H9 (cell line): ENCODE measurements around the gene ZC3H18. TPM values are rescaled to one million over a fixed set of nuclear protein-coding genes. Genes with fewer than 3 reads are reported as not detected.

Experiments
- DNase-seq: peaks from one replicate; pipeline ENCODE4 v3.0.0-alpha.2; 2017
- H2AFZ ChIP-seq: one replicate; pipeline ENCODE4 v1.6.1; 2013; ENCODE audit warnings: mild to moderate bottlenecking, low read length, control low read depth, moderate library complexity
- H2AK5ac ChIP-seq: 2 replicates; pipeline ENCODE4 v1.6.1; 2013; ENCODE audit warnings: low read length, control low read depth, mixed read lengths; ENCODE audit not compliant: insufficient read length
- H2BK120ac ChIP-seq: one replicate; pipeline ENCODE4 v1.6.1; 2013; ENCODE audit warnings: low read depth, mild to moderate bottlenecking, low read length, control low read depth, inconsistent platforms; ENCODE audit not compliant: poor library complexity, severe bottlenecking
- H2BK12ac ChIP-seq: 2 replicates; pipeline ENCODE4 v1.6.1; 2013; ENCODE audit warnings: low read length, control low read depth, mixed read lengths, low read depth; ENCODE audit not compliant: insufficient read length
- H2BK15ac ChIP-seq: 2 replicates; pipeline ENCODE4 v1.6.1; 2013; ENCODE audit warnings: low read depth, low read length, control low read depth
- H2BK20ac ChIP-seq: one replicate; pipeline ENCODE4 v1.6.1; 2013; ENCODE audit warnings: low read depth, mild to moderate bottlenecking, low read length, control low read depth, inconsistent platforms; ENCODE audit not compliant: poor library complexity, severe bottlenecking
- H2BK5ac ChIP-seq: 2 replicates; pipeline ENCODE4 v1.6.1; 2013; ENCODE audit warnings: low read length, control low read depth, mixed read lengths; ENCODE audit not compliant: insufficient read length
- H3K14ac ChIP-seq: 2 replicates; pipeline ENCODE4 v1.6.1; 2013; ENCODE audit warnings: low read length, control low read depth; ENCODE audit not compliant: insufficient read depth
- H3K18ac ChIP-seq: 2 replicates; pipeline ENCODE4 v1.6.1; 2013; ENCODE audit warnings: low read depth, mild to moderate bottlenecking, mixed read lengths, low read length, control low read depth; ENCODE audit not compliant: insufficient read length
- H3K23ac ChIP-seq: 2 replicates; pipeline ENCODE4 v1.6.1; 2013; ENCODE audit warnings: low read length, control low read depth, mixed read lengths, low read depth; ENCODE audit not compliant: insufficient read length
- H3K23me2 ChIP-seq: 2 replicates; pipeline ENCODE4 v1.6.1; 2013; ENCODE audit warnings: low read depth, mild to moderate bottlenecking, mixed read lengths, low read length, control low read depth; ENCODE audit not compliant: insufficient read length, poor library complexity, severe bottlenecking
- H3K27ac ChIP-seq: 2 replicates; pipeline ENCODE4 v1.5.1; 2013; ENCODE audit warnings: low read length, control low read depth, mixed read lengths, low read depth; ENCODE audit not compliant: insufficient read length
- H3K27me3 ChIP-seq: 2 replicates; pipeline ENCODE4 v1.6.1; 2013; ENCODE audit warnings: low read length, control low read depth, inconsistent platforms; ENCODE audit not compliant: insufficient read depth
- H3K4ac ChIP-seq: 2 replicates; pipeline ENCODE4 v1.6.1; 2013; ENCODE audit warnings: low read depth, mild to moderate bottlenecking, control low read depth, inconsistent platforms, low read length, moderate library complexity
- H3K4me1 ChIP-seq: 2 replicates; pipeline ENCODE4 v1.6.1; 2013; ENCODE audit warnings: low read length, control low read depth, inconsistent platforms; ENCODE audit not compliant: insufficient read depth
- H3K4me2 ChIP-seq: 2 replicates; pipeline ENCODE4 v1.6.1; 2013; ENCODE audit warnings: low read length, control low read depth, mixed read lengths; ENCODE audit not compliant: insufficient read length, insufficient read depth
- H3K56ac ChIP-seq: 2 replicates; pipeline ENCODE4 v1.6.1; 2013; ENCODE audit warnings: low read depth, mild to moderate bottlenecking, mixed read lengths, low read length, control low read depth; ENCODE audit not compliant: insufficient read length
- H3K79me1 ChIP-seq: 2 replicates; pipeline ENCODE4 v1.6.1; 2013; ENCODE audit warnings: low read depth, mild to moderate bottlenecking, moderate library complexity, low read length, control low read depth, inconsistent platforms; ENCODE audit not compliant: insufficient read depth, poor library complexity, severe bottlenecking
- H3K79me2 ChIP-seq: 2 replicates; pipeline ENCODE4 v1.6.1; 2013; ENCODE audit warnings: low read length, control low read depth, inconsistent platforms; ENCODE audit not compliant: insufficient read depth
- H3K9ac ChIP-seq: 2 replicates; pipeline ENCODE4 v1.6.1; 2013; ENCODE audit warnings: low read length, control low read depth, mixed read lengths; ENCODE audit not compliant: insufficient read length; ENCODE audit errors: extremely low read depth
- H3K9me3 ChIP-seq: one replicate; pipeline ENCODE4 v1.6.1; 2013; ENCODE audit warnings: low read depth, low read length, inconsistent platforms; ENCODE audit not compliant: control insufficient read depth
- H3T11ph ChIP-seq: one replicate; pipeline ENCODE4 v1.6.1; 2013; ENCODE audit warnings: mild to moderate bottlenecking, low read length, control low read depth, inconsistent platforms
- H4K20me1 ChIP-seq: one replicate; pipeline ENCODE4 v1.6.1; 2013; ENCODE audit not compliant: control insufficient read depth, insufficient read length, insufficient read depth
- H4K5ac ChIP-seq: 2 replicates; pipeline ENCODE4 v1.6.1; 2013; ENCODE audit warnings: low read depth, mild to moderate bottlenecking, mixed read lengths, low read length, control low read depth; ENCODE audit not compliant: insufficient read length
- H4K8ac ChIP-seq: replicated peaks from 2 replicates; pipeline ENCODE4 v1.6.1; 2013; ENCODE audit warnings: low read length, control low read depth, mixed read lengths, low read depth; ENCODE audit not compliant: insufficient read length
- H4K91ac ChIP-seq: 2 replicates; pipeline ENCODE4 v1.6.1; 2013; ENCODE audit warnings: low read depth, mild to moderate bottlenecking, moderate library complexity, mixed read lengths, low read length, control low read depth; ENCODE audit not compliant: insufficient read length
- H3K27ac Mint-ChIP-seq, 3 experiments: 2 replicates in 2 of 3; 3 replicates in 1 of 3; pipeline ENCODE4 v1.8.0; 2020 to 2021; ENCODE audit warnings: mixed read lengths in 3 of 3, mild to moderate bottlenecking in 1 of 3, moderate library complexity in 1 of 3
- H3K27me3 Mint-ChIP-seq: 2 replicates; pipeline ENCODE4 v1.8.0; 2021; ENCODE audit warnings: low read depth, mild to moderate bottlenecking, moderate library complexity, mixed read lengths
- H3K36me3 Mint-ChIP-seq, 3 experiments: 2 replicates in 2 of 3; 3 replicates in 1 of 3; pipeline ENCODE4 v1.8.0; 2020 to 2021; ENCODE audit warnings: low read depth in 3 of 3, mixed read lengths in 3 of 3; ENCODE audit not compliant: insufficient read depth in 1 of 3
- H3K4me1 Mint-ChIP-seq, 2 experiments: 2 replicates each; pipeline ENCODE4 v1.8.0; 2020; ENCODE audit warnings: mixed read lengths in 2 of 2
- H3K4me3 Mint-ChIP-seq, 2 experiments: 2 replicates in 1 of 2; 3 replicates in 1 of 2; pipeline ENCODE4 v1.8.0; 2020 to 2021; ENCODE audit warnings: mild to moderate bottlenecking in 2 of 2, mixed read lengths in 2 of 2, moderate library complexity in 1 of 2
- H3K9me3 Mint-ChIP-seq, 2 experiments: 2 replicates in 1 of 2; 3 replicates in 1 of 2; pipeline ENCODE4 v1.8.0; 2020; ENCODE audit warnings: mild to moderate bottlenecking in 2 of 2, mixed read lengths in 2 of 2, moderate library complexity in 1 of 2
- CTCF ChIP-seq: fragments of 200-600 bp; sonication (generic); conservative IDR thresholded peaks from 3 replicates; pipeline ENCODE4 v1.8.0; 2021; ENCODE audit warnings: antibody characterized with exemption, mild to moderate bottlenecking
- WGBS: extraction: QIAGEN DNeasy Blood & Tissue Kit; methylation state at CpG from one replicate; pipeline ENCODE4 v1.1.7; 2013; ENCODE audit warnings: missing lambda C conversion rate, low lambda C conversion rate, mixed read lengths; ENCODE audit not compliant: insufficient read length; ENCODE audit errors: extremely low coverage; 5-methylcytosine and 5-hydroxymethylcytosine counted together
- total RNA-seq: library from RNA; stranded (reverse); gene quantifications from 2 replicates; pipeline ENCODE4 v1.2.1, GENCODE V29; 2021

The ZC3H18 gene
- total RNA-seq, 1 experiment from 2014 or later = 69.7 TPM

- no peak overlapping the region for H3K56ac ChIP-seq
- H3K9me3 Mint-ChIP-seq = no peaks in the 10 kb centered on the region; a peak in 1 of 5 replicates
- H3K9ac ChIP-seq = no peak overlapping the region
- H3K4me2 ChIP-seq = no peak overlapping the region
- no peak overlapping the region for H2AK5ac ChIP-seq
- peaks cover 3% of the 10 kb centered on the region for H3K79me1 ChIP-seq
- no peak overlapping the region for H4K8ac ChIP-seq
- no CpG with 5 or more reads among the region's 29 CpGs for WGBS
- H2BK20ac ChIP-seq = no peak overlapping the region
- H4K5ac ChIP-seq = no peak overlapping the region
- H2BK15ac ChIP-seq = no peak overlapping the region
- no peak overlapping the region for H3K27ac ChIP-seq
- H3K23me2 ChIP-seq = peaks cover 17% of the 10 kb centered on the region
- no peaks in the 10 kb centered on the region for H3K27me3 ChIP-seq
- H2BK5ac ChIP-seq = no peak overlapping the region
- H3K4me1 Mint-ChIP-seq = peaks cover 8 to 12% of the 10 kb centered on the region in 2 experiments
- no peaks in the 10 kb centered on the region for H3K79me2 ChIP-seq
- no peak overlapping the region for H2AFZ ChIP-seq
- no peaks in the 10 kb centered on the region for H3K27me3 Mint-ChIP-seq
- no peaks in the 10 kb centered on the region; the same call in 1 of the 2 replicates for H3K4me1 ChIP-seq
- no peak overlapping the region for H3K23ac ChIP-seq
- no peak overlapping the region; a peak in 1 of 5 replicates for H3K4me3 Mint-ChIP-seq
- H3K27ac Mint-ChIP-seq = no peak overlapping the region
- no peak overlapping the region for H3K14ac ChIP-seq
- no peak overlapping the region for H3K18ac ChIP-seq
- H2BK12ac ChIP-seq = no peak overlapping the region
- H3K4ac ChIP-seq = no peak overlapping the region
- no peak for DNase-seq
- no peaks in the 10 kb centered on the region for H4K20me1 ChIP-seq
- peaks cover 10 to 31% (median 29%) of the 10 kb centered on the region in 3 experiments; a peak in 6 of 7 replicates for H3K36me3 Mint-ChIP-seq
- no peaks in the 10 kb centered on the region for H3K9me3 ChIP-seq
- H4K91ac ChIP-seq = no peak overlapping the region
- no peak for TF ChIP-seq CTCF
- H2BK120ac ChIP-seq = no peak overlapping the region
- H3T11ph ChIP-seq = no peak overlapping the region
These were observed 82.0 kb downstream of the ZC3H18 start for GRCh38 chr16:88651989-88652761.
